ENCODE data around the gene TLK1.

TLK1 gene

DNA sequence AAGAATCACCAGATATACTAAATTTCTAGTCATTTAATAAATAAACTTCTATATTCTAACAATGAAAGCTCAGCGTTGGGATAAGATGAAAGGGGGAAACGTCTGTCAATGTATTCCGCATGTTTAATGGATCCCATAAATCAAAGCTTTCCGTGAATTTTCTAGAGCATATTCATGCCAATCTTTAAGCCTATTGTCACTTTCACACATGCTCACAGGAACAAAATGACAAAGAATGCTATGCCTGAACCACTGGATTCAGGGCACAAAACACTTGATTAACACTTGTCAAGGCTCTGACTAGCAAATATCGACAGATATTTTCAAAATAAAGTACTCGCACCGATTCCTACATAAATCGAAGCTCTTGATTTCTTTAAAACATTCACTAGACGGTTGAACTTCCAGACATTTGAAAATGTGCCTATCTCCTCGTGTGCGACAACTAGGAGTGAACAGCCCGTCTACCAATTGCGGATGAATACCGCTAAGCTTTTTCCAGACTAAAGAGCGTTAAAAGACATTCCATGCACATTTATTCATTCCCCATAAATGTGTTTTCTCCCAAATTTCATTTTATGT is 1.8 kb downstream of the TLK1 start:
- H3K36me3 ChIP-seq (ENCODE audit: control insufficient read depth, insufficient read depth, low read length) = no peaks in the 10 kb centered on the region
- H3K27me3 ChIP-seq (ENCODE audit: control insufficient read depth, insufficient read depth, low read length, poor library complexity, severe bottlenecking) = no peaks in the 10 kb centered on the region
- H3K4me1 ChIP-seq (ENCODE audit: control insufficient read depth, insufficient read depth, low read length) = peaks cover 6% of the 10 kb centered on the region
- H3K27ac ChIP-seq (ENCODE audit: insufficient read depth, low read depth, low read length, poor library complexity, severe bottlenecking) = peak overlapping the region; percentile 74
- no peaks in the 10 kb centered on the region for H3K9me3 ChIP-seq (ENCODE audit: control insufficient read depth, low read length)
- WGBS, 2 experiments = 2% methylated on average over 15 of the region's 15 CpGs
- peak overlapping the region; percentile 86 for H3K4me3 ChIP-seq (ENCODE audit: insufficient read depth, low read depth, low read length)

DNA sequence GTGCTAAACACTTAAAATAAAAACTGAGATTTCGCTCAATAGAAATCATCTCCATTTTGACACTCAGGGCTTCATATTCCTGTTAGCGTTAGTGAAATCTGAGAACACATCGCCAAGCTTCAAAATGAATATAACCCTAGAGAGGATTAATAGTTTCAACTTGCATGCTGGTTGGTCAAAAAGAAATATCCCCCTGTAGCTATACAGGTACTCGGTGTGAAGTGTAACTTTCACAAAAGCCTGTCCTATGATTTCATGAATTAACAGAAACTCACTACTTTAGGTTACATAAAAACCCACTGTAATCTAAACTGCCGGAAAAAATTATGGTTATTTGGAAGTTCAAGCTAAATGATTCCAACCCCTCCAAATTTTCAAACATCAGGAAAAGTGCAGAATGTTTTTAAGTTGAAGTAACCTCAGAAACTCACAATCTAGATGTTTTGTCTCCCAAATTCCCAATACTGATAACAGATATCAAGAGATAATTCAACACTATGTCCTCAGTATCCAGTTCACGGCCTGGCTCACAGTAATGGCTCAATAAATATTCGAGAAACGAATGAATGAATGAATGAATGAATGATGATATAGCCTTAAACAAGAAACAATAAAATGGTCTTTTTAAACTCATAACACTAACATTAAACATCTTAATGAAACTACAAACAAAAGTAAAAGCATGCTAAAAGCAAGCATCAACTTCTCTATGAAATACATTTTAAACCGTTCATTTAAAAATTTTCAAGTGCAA is 2.5 kb downstream of the TLK1 start:
- WGBS, 2 experiments = 47 to 56% methylated on average over 7 of the region's 9 CpGs
- H3K4me3 ChIP-seq (ENCODE audit: insufficient read depth, low read depth, low read length) = peak overlapping the region; percentile 86
- H3K27ac ChIP-seq (ENCODE audit: insufficient read depth, low read depth, low read length, poor library complexity, severe bottlenecking) = no peak overlapping the region

GRCh38 chr2:171157109-171157500 is 3.6 kb downstream of the TLK1 start:
- Histone ChIP-seq H3K27me3 (ENCODE audit: control insufficient read depth, insufficient read depth, low read length, poor library complexity, severe bottlenecking) (no peaks in the 10 kb centered on the region), H3K9me3 (ENCODE audit: control insufficient read depth, low read length) (no peaks in the 10 kb centered on the region), H3K4me3 (ENCODE audit: insufficient read depth, low read depth, low read length) (no peak overlapping the region), H3K4me1 (ENCODE audit: control insufficient read depth, insufficient read depth, low read length) (peaks cover 6% of the 10 kb centered on the region), H3K36me3 (ENCODE audit: control insufficient read depth, insufficient read depth, low read length) (no peaks in the 10 kb centered on the region), H3K27ac (ENCODE audit: insufficient read depth, low read depth, low read length, poor library complexity, severe bottlenecking) (no peak overlapping the region)
- 80 to 90% methylated on average over 1 to 2 of the region's 3 CpGs for WGBS, 2 experiments

More for the DNA sequence above, 2.5 kb downstream of the TLK1 start:
- Histone ChIP-seq H3K36me3 (ENCODE audit: control insufficient read depth, insufficient read depth, low read length) (no peaks in the 10 kb centered on the region), H3K4me1 (ENCODE audit: control insufficient read depth, insufficient read depth, low read length) (peaks cover 6% of the 10 kb centered on the region), H3K9me3 (ENCODE audit: control insufficient read depth, low read length) (no peaks in the 10 kb centered on the region), H3K27me3 (ENCODE audit: control insufficient read depth, insufficient read depth, low read length, poor library complexity, severe bottlenecking) (no peaks in the 10 kb centered on the region)

DNA sequence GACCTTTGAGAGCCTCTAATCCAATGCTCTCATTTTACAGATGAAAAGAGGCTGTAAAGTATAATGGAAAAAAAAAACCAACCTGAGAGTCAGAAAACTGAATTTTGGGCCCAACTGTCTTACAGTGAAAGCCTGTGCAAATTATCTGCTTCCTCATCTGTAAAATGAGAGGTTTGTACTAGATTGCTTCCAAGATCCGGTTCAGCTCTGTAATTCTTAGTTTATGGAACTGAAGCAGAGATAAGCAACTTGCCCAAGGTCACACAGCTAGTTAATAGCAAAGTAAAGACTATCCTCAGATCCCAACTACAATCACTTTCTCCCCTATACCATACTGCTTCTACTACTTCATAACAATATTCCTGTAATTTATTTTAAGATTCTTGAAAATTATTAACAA is 6.3 kb downstream of the TLK1 start:
- WGBS, 2 experiments = 90 to 94% methylated on average over 1 of the region's 1 CpG
- Histone ChIP-seq H3K36me3 (ENCODE audit: control insufficient read depth, insufficient read depth, low read length) (no peaks in the 10 kb centered on the region), H3K27me3 (ENCODE audit: control insufficient read depth, insufficient read depth, low read length, poor library complexity, severe bottlenecking) (no peaks in the 10 kb centered on the region), H3K27ac (ENCODE audit: insufficient read depth, low read depth, low read length, poor library complexity, severe bottlenecking) (no peak overlapping the region), H3K4me1 (ENCODE audit: control insufficient read depth, insufficient read depth, low read length) (peaks cover 6% of the 10 kb centered on the region), H3K4me3 (ENCODE audit: insufficient read depth, low read depth, low read length) (no peak overlapping the region), H3K9me3 (ENCODE audit: control insufficient read depth, low read length) (no peaks in the 10 kb centered on the region)

GRCh38 chr2:171150694-171151285 is 9.9 kb downstream of the TLK1 start:
- H3K36me3 ChIP-seq (ENCODE audit: control insufficient read depth, insufficient read depth, low read length) = no peaks in the 10 kb centered on the region
- no peak overlapping the region for H3K27ac ChIP-seq (ENCODE audit: insufficient read depth, low read depth, low read length, poor library complexity, severe bottlenecking)
- no peaks in the 10 kb centered on the region for H3K27me3 ChIP-seq (ENCODE audit: control insufficient read depth, insufficient read depth, low read length, poor library complexity, severe bottlenecking)
- no peaks in the 10 kb centered on the region for H3K9me3 ChIP-seq (ENCODE audit: control insufficient read depth, low read length)
- no peaks in the 10 kb centered on the region for H3K4me1 ChIP-seq (ENCODE audit: control insufficient read depth, insufficient read depth, low read length)
- H3K4me3 ChIP-seq (ENCODE audit: insufficient read depth, low read depth, low read length) = no peak overlapping the region
- WGBS, 2 experiments = 95 to 96% methylated on average over 9 of the region's 9 CpGs

DNA sequence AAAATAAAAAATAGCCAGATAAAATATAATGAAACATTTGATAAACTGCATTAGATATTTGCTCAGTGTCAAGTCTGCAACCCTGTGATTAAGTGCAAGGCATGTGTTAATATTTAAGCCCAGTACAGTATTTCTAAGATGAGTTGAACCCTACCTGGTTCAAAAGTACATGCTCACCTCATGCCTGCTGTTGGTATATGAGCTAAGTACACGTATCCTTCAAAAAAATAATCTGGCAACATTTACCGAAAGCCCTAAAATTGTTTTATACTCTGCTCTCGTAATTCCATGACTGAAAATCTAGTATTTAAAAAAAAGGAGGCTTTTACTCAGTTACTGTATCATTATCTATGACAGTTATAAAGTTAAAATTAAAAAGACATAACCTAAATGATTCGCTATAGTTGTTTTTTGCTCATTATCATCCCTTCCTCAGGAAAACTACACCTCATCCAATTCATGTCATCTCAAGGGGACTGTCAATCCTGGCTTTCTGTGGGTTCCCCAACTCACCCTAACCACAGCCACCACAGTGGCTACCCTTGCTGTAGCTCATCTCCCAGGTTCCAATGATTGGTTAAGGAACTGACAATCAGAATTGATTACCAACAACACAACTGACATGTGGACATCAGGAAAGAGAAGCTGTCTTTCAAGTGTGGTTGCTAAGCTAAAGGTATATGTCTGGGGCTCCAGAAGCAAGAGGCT is 10.6 kb downstream of the TLK1 start:
- H3K4me3 ChIP-seq (ENCODE audit: insufficient read depth, low read depth, low read length) = no peak overlapping the region
- H3K27ac ChIP-seq (ENCODE audit: insufficient read depth, low read depth, low read length, poor library complexity, severe bottlenecking) = no peak overlapping the region
- H3K4me1 ChIP-seq (ENCODE audit: control insufficient read depth, insufficient read depth, low read length) = no peaks in the 10 kb centered on the region
- H3K9me3 ChIP-seq (ENCODE audit: control insufficient read depth, low read length) = no peaks in the 10 kb centered on the region
- no peaks in the 10 kb centered on the region for H3K27me3 ChIP-seq (ENCODE audit: control insufficient read depth, insufficient read depth, low read length, poor library complexity, severe bottlenecking)
- no peaks in the 10 kb centered on the region for H3K36me3 ChIP-seq (ENCODE audit: control insufficient read depth, insufficient read depth, low read length)
- 97 to 99% methylated on average over 3 to 4 of the region's 4 CpGs for WGBS, 2 experiments

GRCh38 chr2:171149171-171149938 is 11.3 kb downstream of the TLK1 start:
- Histone ChIP-seq H3K27ac (ENCODE audit: insufficient read depth, low read depth, low read length, poor library complexity, severe bottlenecking) (no peak overlapping the region), H3K36me3 (ENCODE audit: control insufficient read depth, insufficient read depth, low read length) (no peaks in the 10 kb centered on the region), H3K4me1 (ENCODE audit: control insufficient read depth, insufficient read depth, low read length) (no peaks in the 10 kb centered on the region), H3K9me3 (ENCODE audit: control insufficient read depth, low read length) (no peaks in the 10 kb centered on the region), H3K4me3 (ENCODE audit: insufficient read depth, low read depth, low read length) (no peak overlapping the region), H3K27me3 (ENCODE audit: control insufficient read depth, insufficient read depth, low read length, poor library complexity, severe bottlenecking) (no peaks in the 10 kb centered on the region)
- 88 to 90% methylated on average over 3 of the region's 3 CpGs for WGBS, 2 experiments

DNA sequence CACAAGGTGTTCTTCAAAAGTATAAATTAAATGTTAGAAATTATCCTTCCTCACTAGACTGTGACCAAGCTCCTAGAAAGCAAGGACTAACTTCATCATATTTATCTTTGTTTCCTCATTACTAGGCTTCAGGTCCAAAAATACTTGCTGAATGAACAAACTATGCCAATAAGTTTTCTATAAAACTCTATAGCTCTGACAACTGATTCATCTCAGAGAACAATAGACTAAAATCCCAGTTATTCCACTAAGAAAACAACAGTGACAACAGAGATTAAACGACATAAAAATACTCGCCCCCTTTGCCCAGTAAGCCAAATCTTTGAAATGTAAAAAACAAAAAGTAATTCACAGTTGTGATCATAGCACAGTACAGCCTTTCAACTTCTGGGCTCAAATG is 13.6 kb downstream of the TLK1 start:
- Histone ChIP-seq H3K4me3 (ENCODE audit: insufficient read depth, low read depth, low read length) (no peak overlapping the region), H3K4me1 (ENCODE audit: control insufficient read depth, insufficient read depth, low read length) (no peaks in the 10 kb centered on the region), H3K9me3 (ENCODE audit: control insufficient read depth, low read length) (no peaks in the 10 kb centered on the region), H3K36me3 (ENCODE audit: control insufficient read depth, insufficient read depth, low read length) (no peaks in the 10 kb centered on the region), H3K27ac (ENCODE audit: insufficient read depth, low read depth, low read length, poor library complexity, severe bottlenecking) (no peak overlapping the region), H3K27me3 (ENCODE audit: control insufficient read depth, insufficient read depth, low read length, poor library complexity, severe bottlenecking) (no peaks in the 10 kb centered on the region)
- 76 to 86% methylated on average over 2 of the region's 2 CpGs for WGBS, 2 experiments

GRCh38 chr2:171146633-171147032 is 14.1 kb downstream of the TLK1 start:
- Histone ChIP-seq H3K4me3 (ENCODE audit: insufficient read depth, low read depth, low read length) (no peak overlapping the region), H3K27ac (ENCODE audit: insufficient read depth, low read depth, low read length, poor library complexity, severe bottlenecking) (no peak overlapping the region), H3K4me1 (ENCODE audit: control insufficient read depth, insufficient read depth, low read length) (no peaks in the 10 kb centered on the region), H3K9me3 (ENCODE audit: control insufficient read depth, low read length) (no peaks in the 10 kb centered on the region), H3K27me3 (ENCODE audit: control insufficient read depth, insufficient read depth, low read length, poor library complexity, severe bottlenecking) (no peaks in the 10 kb centered on the region), H3K36me3 (ENCODE audit: control insufficient read depth, insufficient read depth, low read length) (no peaks in the 10 kb centered on the region)
- WGBS, 2 experiments = 87 to 90% methylated on average over 1 of the region's 1 CpG
